HEK293 (cell line): ENCODE measurements around the gene RFK.

Experiments
- CTCF ChIA-PET: fragments of 350-600 bp; formaldehyde crosslinking; extraction: SDS; loops from one replicate; lab custom pipeline; 2021; ENCODE audit warnings: antibody characterized with exemption; lab: Yijun Ruan, JAX
- POLR2A ChIA-PET: fragments of 300-600 bp; formaldehyde crosslinking; extraction: SDS; loops from one replicate; lab custom pipeline; 2020; ENCODE audit warnings: antibody characterized with exemption, inconsistent platforms; lab: Yijun Ruan, JAX
- H3K27ac ChIP-seq: fragments of 200-500 bp; sonication (Bioruptor generic); 2 replicates; pipeline ENCODE4 v1.5.1; 2014; ENCODE audit warnings: low read depth, low read length, control low read depth, inconsistent platforms; ENCODE audit errors: extremely low read depth
- H3K36me3 ChIP-seq, 2 experiments: fragments of 200-500 bp in 1 of 2; sonication (Bioruptor generic) in 1 of 2; 1 replicate in 1 of 2; 2 replicates in 1 of 2; pipeline ENCODE4 v1.5.1; 2014 to 2017; ENCODE audit warnings: inconsistent platforms in 2 of 2, low read length in 2 of 2; ENCODE audit not compliant: control insufficient read depth in 2 of 2, insufficient read depth in 1 of 2
- H3K4me1 ChIP-seq: fragments of 200-500 bp; sonication (Bioruptor generic); 2 replicates; pipeline ENCODE4 v1.5.1; 2014; ENCODE audit warnings: mild to moderate bottlenecking, low read length, inconsistent platforms; ENCODE audit not compliant: control insufficient read depth, insufficient read depth
- H3K4me3 ChIP-seq: 2 replicates; pipeline ENCODE4 v1.5.1; 2011; ENCODE audit warnings: low read depth, mild to moderate bottlenecking, control low read depth, low read length, moderate library complexity
- H3K9me3 ChIP-seq: fragments of 200-500 bp; sonication (Bioruptor generic); 2 replicates; pipeline ENCODE4 v1.5.1; 2014; ENCODE audit warnings: low read depth, low read length, inconsistent platforms; ENCODE audit not compliant: control insufficient read depth, insufficient read depth
- GLIS1 ChIP-seq: fragments of 450-650 bp; formaldehyde crosslinking; IDR thresholded peaks from 2 replicates; pipeline ENCODE4 v1.5.1; 2016; ENCODE audit warnings: missing biosample characterization, missing genetic modification characterization
- KLF10 ChIP-seq: fragments of 450-650 bp; IDR thresholded peaks from 2 replicates; pipeline ENCODE4 v1.5.1; 2018; ENCODE audit warnings: missing biosample characterization, mild to moderate bottlenecking, missing genetic modification characterization
- KLF8 ChIP-seq: fragments of 450-650 bp; formaldehyde crosslinking; IDR thresholded peaks from 2 replicates; pipeline ENCODE4 v1.5.1; 2016; ENCODE audit warnings: missing biosample characterization, missing genetic modification characterization
- KLF9 ChIP-seq: fragments of 450-650 bp; formaldehyde crosslinking; IDR thresholded peaks from 2 replicates; pipeline ENCODE4 v1.5.1; 2016; ENCODE audit warnings: missing biosample characterization, missing genetic modification characterization, low read depth
- OSR2 ChIP-seq: fragments of 450-650 bp; formaldehyde crosslinking; IDR thresholded peaks from 2 replicates; pipeline ENCODE4 v1.5.1; 2016; ENCODE audit warnings: missing biosample characterization, missing genetic modification characterization
- ZBTB7A ChIP-seq: fragments of 450-650 bp; formaldehyde crosslinking; IDR thresholded peaks from 2 replicates; pipeline ENCODE4 v1.5.1; 2016; ENCODE audit warnings: low read depth, missing biosample characterization, missing genetic modification characterization
- ZNF350 ChIP-seq: fragments of 450-650 bp; formaldehyde crosslinking; IDR thresholded peaks from 2 replicates; pipeline ENCODE4 v1.5.0; 2017; ENCODE audit warnings: missing biosample characterization, mild to moderate bottlenecking, missing genetic modification characterization
- ZNF366 ChIP-seq: fragments of 450-650 bp; formaldehyde crosslinking; conservative IDR thresholded peaks from 2 replicates; pipeline ENCODE4 v1.5.1; 2016; ENCODE audit warnings: missing biosample characterization, missing genetic modification characterization
- ZNF37A ChIP-seq: fragments of 450-650 bp; IDR thresholded peaks from 2 replicates; pipeline ENCODE4 v1.5.1; 2018; ENCODE audit warnings: missing biosample characterization, missing genetic modification characterization
- ZNF510 ChIP-seq: fragments of 450-650 bp; formaldehyde crosslinking; IDR thresholded peaks from 2 replicates; pipeline ENCODE4 v1.5.1; 2018; ENCODE audit warnings: mild to moderate bottlenecking, missing genetic modification characterization, missing biosample characterization; ENCODE audit not compliant: insufficient replicate concordance
- ZNF521 ChIP-seq: fragments of 450-650 bp; formaldehyde crosslinking; IDR thresholded peaks from 2 replicates; pipeline ENCODE4 v1.5.1; 2017; ENCODE audit warnings: missing biosample characterization, mild to moderate bottlenecking, missing genetic modification characterization
- ZNF600 ChIP-seq: fragments of 450-650 bp; formaldehyde crosslinking; IDR thresholded peaks from 2 replicates; pipeline ENCODE4 v1.5.1; 2016; ENCODE audit warnings: missing biosample characterization, missing genetic modification characterization
- ZNF629 ChIP-seq: fragments of 450-650 bp; formaldehyde crosslinking; IDR thresholded peaks from 2 replicates; pipeline ENCODE4 v1.5.1; 2017; ENCODE audit warnings: missing biosample characterization, missing genetic modification characterization
- ZNF76 ChIP-seq: fragments of 450-650 bp; formaldehyde crosslinking; IDR thresholded peaks from 2 replicates; pipeline ENCODE4; 2016; ENCODE audit warnings: low read depth, missing biosample characterization, missing genetic modification characterization, borderline replicate concordance
- ZNF837 ChIP-seq: fragments of 450-650 bp; formaldehyde crosslinking; IDR thresholded peaks from 2 replicates; pipeline ENCODE4 v1.5.1; 2016; ENCODE audit warnings: missing biosample characterization, missing genetic modification characterization
- ZXDB ChIP-seq: fragments of 450-650 bp; formaldehyde crosslinking; IDR thresholded peaks from 2 replicates; pipeline ENCODE4 v1.5.1; 2016; ENCODE audit warnings: missing biosample characterization, missing genetic modification characterization
- TF ChIP-seq, protein P1 (sequence below): fragments of 450-650 bp; formaldehyde crosslinking; IDR thresholded peaks from 2 replicates; pipeline ENCODE4 v1.5.1; 2016; ENCODE audit warnings: missing biosample characterization, missing genetic modification characterization, borderline replicate concordance
- TF ChIP-seq, protein P2 (sequence below): fragments of 450-650 bp; formaldehyde crosslinking; IDR thresholded peaks from 2 replicates; pipeline ENCODE4 v1.5.1; 2017; ENCODE audit warnings: missing biosample characterization, missing genetic modification characterization
- TF ChIP-seq, protein P3 (sequence below): fragments of 450-650 bp; formaldehyde crosslinking; IDR thresholded peaks from 2 replicates; pipeline ENCODE4 v1.5.1; 2016; ENCODE audit warnings: missing biosample characterization, missing genetic modification characterization

The RFK gene

DNA sequence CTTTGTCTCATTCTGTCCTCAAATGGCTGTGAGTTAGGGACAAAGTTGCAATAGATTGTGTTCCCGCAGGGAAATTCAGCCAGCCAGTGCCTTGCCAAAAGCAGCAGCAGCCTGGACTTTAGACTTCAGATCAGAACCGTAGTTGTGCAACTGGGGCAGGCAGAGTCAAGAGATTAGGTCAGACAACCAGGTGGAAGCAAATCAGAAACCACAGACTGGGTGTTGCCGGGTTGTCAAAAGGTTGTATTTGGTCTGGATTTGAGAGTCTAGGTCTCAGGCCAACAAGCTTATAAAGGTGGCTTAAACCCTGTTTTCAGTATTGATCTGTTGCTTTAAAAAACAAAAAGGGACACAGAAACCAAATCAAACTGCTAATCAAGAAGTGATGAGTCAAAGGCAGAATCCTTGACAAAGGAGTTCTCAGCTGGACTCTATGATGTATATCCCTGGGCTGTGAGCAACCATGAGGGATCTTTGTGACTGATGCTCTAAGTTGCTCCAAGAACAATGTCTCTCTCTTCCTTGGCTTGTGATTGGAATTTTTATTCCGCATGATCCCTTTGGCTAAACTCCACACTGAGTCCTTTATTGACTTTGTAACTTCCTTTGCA, 20.9 kb downstream of the RFK start (continued):
- TF ChIP-seq, protein P1, sequence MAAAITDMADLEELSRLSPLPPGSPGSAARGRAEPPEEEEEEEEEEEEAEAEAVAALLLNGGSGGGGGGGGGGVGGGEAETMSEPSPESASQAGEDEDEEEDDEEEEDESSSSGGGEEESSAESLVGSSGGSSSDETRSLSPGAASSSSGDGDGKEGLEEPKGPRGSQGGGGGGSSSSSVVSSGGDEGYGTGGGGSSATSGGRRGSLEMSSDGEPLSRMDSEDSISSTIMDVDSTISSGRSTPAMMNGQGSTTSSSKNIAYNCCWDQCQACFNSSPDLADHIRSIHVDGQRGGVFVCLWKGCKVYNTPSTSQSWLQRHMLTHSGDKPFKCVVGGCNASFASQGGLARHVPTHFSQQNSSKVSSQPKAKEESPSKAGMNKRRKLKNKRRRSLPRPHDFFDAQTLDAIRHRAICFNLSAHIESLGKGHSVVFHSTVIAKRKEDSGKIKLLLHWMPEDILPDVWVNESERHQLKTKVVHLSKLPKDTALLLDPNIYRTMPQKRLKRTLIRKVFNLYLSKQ (tag by site-specific recombination) = no peak
- no peak for TF ChIP-seq ZNF837 (tag by site-specific recombination)
- TF ChIP-seq ZNF37A (tag by site-specific recombination) = no peak
- no peak for TF ChIP-seq ZNF76 (tag by site-specific recombination)

DNA sequence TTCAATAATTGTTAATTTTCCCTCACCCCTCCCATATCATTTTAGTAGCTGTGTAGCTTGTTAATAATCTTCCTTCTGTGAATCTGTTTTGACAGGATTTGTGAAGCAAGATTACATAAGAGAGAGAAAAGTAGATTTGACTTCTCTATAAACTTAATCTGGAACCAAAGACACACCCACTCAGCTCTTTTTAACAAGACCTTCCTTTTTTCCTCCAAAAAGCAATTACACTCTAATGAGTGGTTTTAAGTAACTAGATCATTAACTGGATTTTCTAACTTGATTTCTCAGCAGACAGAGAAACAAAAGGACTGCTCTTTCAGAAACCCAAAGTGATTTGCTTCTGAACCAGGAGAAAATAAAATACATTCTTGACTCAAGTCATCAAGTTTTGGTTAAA, 21.9 kb downstream of the RFK start:
- POLR2A ChIA-PET = interaction anchor here (0.6 to 1.6 kb wide), 3 partner anchors 19 to 481 kb away, joined by 5 to 18 read pairs (median 5); partner anchors contain the start of genes PCSK5 and RFK
- Histone ChIP-seq H3K36me3 (no peaks in the 10 kb centered on the region), H3K4me3 (no peak overlapping the region)
- TF ChIP-seq ZBTB7A (no peak), KLF9 (0 out of 2 replicates have a peak, but pooled peaks have one; percentile 19)
- TF ChIP-seq, protein P2, sequence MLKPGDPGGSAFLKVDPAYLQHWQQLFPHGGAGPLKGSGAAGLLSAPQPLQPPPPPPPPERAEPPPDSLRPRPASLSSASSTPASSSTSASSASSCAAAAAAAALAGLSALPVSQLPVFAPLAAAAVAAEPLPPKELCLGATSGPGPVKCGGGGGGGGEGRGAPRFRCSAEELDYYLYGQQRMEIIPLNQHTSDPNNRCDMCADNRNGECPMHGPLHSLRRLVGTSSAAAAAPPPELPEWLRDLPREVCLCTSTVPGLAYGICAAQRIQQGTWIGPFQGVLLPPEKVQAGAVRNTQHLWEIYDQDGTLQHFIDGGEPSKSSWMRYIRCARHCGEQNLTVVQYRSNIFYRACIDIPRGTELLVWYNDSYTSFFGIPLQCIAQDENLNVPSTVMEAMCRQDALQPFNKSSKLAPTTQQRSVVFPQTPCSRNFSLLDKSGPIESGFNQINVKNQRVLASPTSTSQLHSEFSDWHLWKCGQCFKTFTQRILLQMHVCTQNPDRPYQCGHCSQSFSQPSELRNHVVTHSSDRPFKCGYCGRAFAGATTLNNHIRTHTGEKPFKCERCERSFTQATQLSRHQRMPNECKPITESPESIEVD (tag by site-specific recombination) = peak; percentile 56
- TF ChIP-seq, all 188 proteins: peak for 2
- CTCF ChIA-PET = interaction anchor here (1.3 kb wide), 1 partner anchor 69 kb away, joined by 6 read pairs; no protein-coding TSS in a partner anchor
- no peak overlapping the region for H3K27ac ChIP-seq
- H3K4me1 ChIP-seq = peaks cover 25% of the 10 kb centered on the region
- H3K9me3 ChIP-seq = no peaks in the 10 kb centered on the region

DNA sequence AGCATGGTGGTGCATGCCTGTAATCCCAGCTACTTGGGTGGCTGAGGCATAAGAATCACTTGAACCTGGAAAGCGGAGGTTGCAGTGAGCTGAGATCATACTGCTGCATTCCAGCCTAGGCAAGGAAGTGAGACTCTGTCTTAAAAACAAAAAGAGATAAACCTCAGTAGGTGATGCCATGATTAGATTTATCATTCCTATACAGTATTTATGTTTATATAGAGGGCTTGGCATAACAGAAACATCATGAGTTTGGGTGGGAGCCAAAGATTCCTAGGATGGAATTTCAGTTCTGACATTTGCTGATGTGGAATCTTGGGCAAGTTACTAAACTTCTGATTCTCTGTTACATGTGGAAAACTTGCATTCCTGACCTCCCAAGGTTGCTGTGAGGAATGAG, 22.3 kb downstream of the RFK start:
- Histone ChIP-seq H3K4me3 (no peak overlapping the region), H3K27ac (no peak overlapping the region), H3K9me3 (no peaks in the 10 kb centered on the region), H3K4me1 (peaks cover 25% of the 10 kb centered on the region), H3K36me3 (no peaks in the 10 kb centered on the region)
- POLR2A ChIA-PET = interaction anchor here (0.6 to 1.6 kb wide), 3 partner anchors 18 to 481 kb away, joined by 5 to 18 read pairs (median 5); partner anchors contain the start of genes PCSK5 and RFK
- CTCF ChIA-PET = interaction anchor here (1.3 kb wide), 1 partner anchor 69 kb away, joined by 6 read pairs; no protein-coding TSS in a partner anchor
- TF ChIP-seq, protein P3, sequence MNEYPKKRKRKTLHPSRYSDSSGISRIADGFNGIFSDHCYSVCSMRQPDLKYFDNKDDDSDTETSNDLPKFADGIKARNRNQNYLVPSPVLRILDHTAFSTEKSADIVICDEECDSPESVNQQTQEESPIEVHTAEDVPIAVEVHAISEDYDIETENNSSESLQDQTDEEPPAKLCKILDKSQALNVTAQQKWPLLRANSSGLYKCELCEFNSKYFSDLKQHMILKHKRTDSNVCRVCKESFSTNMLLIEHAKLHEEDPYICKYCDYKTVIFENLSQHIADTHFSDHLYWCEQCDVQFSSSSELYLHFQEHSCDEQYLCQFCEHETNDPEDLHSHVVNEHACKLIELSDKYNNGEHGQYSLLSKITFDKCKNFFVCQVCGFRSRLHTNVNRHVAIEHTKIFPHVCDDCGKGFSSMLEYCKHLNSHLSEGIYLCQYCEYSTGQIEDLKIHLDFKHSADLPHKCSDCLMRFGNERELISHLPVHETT (tag by site-specific recombination) = no peak
- peak; percentile 35; the same call in 1 of the 2 replicates for TF ChIP-seq GLIS1 (tag by site-specific recombination)
- TF ChIP-seq OSR2 (tag by site-specific recombination) = peak; percentile 73
- no peak for TF ChIP-seq ZNF350
- TF ChIP-seq ZNF510 (tag by site-specific recombination) = no peak
- TF ChIP-seq KLF8 (tag by site-specific recombination) = 0 out of 2 replicates have a peak, but pooled peaks have one; percentile 36
- TF ChIP-seq ZNF366 (tag by site-specific recombination) = peak; percentile 48
- peak; percentile 6; the same call in 1 of the 2 replicates for TF ChIP-seq ZNF629
- peak; percentile 75 for TF ChIP-seq ZNF600 (tag by site-specific recombination)
- TF ChIP-seq KLF10 (tag by site-specific recombination) = peak; percentile 73
- peak; percentile 60 for TF ChIP-seq ZXDB (tag by site-specific recombination)
- no peak for TF ChIP-seq ZNF521
